NCI-H82 (cell line): ENCODE measurements around the gene CNPY4.

Source experiments
- DNase-seq: peaks from one replicate; lab custom pipeline; 2025; lab: John Stamatoyannopoulos, UW

The CNPY4 gene

GRCh38 chr7:100148559-100149328 is 29.3 kb downstream of the CNPY4 start, which contains the start of gene LAMTOR4:
LAMTOR4 (plus strand) TSS chr7:100148918; CDS start chr7:100148973, 55 bp downstream.
- peak; percentile 100 for DNase-seq

GRCh38 chr7:100152404-100152803 is 33.0 kb downstream of the CNPY4 start:
- no peak for DNase-seq

- no peak for DNase-seq
These were observed 33.7 kb downstream of the CNPY4 start for GRCh38 chr7:100152937-100153666.

- DNase-seq: no peak
These were observed 34.5 kb downstream of the CNPY4 start for GRCh38 chr7:100153708-100154535.

GRCh38 chr7:100154651-100155491 is 35.4 kb downstream of the CNPY4 start:
- no peak for DNase-seq

GRCh38 chr7:100155553-100156317 is 36.3 kb downstream of the CNPY4 start:
- DNase-seq: no peak

- no peak for DNase-seq
These were observed 37.1 kb downstream of the CNPY4 start for GRCh38 chr7:100156331-100157068.

GRCh38 chr7:100157069-100157333 is 37.6 kb downstream of the CNPY4 start:
- DNase-seq: no peak

GRCh38 chr7:100157334-100158228 is 38.1 kb downstream of the CNPY4 start:
- DNase-seq: peak; percentile 50

GRCh38 chr7:100158229-100159098 is 39.0 kb downstream of the CNPY4 start, which contains the start of gene TRAPPC14:
TRAPPC14 (minus strand) TSS chr7:100158723; CDS start chr7:100158499, 224 bp downstream.
- DNase-seq: peak; percentile 93

- no peak for DNase-seq
These were observed 39.7 kb downstream of the CNPY4 start for GRCh38 chr7:100159099-100159623.

GRCh38 chr7:100160067-100160466 is 40.6 kb downstream of the CNPY4 start:
- DNase-seq: no peak

- no peak for DNase-seq
These were observed 43.6 kb downstream of the CNPY4 start for GRCh38 chr7:100163006-100163531.

GRCh38 chr7:100163871-100164270 is 44.4 kb downstream of the CNPY4 start:
- no peak for DNase-seq

GRCh38 chr7:100166317-100166940 is 47.0 kb downstream of the CNPY4 start:
- DNase-seq: no peak

- DNase-seq: no peak
These were observed 47.8 kb downstream of the CNPY4 start for GRCh38 chr7:100166970-100167911.
